CD4-positive, alpha-beta T cell treated with Interleukin-21 for 1 hour (primary cell): Measurements from ENCODE around the gene ETFA.

ENCODE experiments used
- DNase-seq: peaks from one replicate; pipeline ENCODE4 v3.0.0-alpha.2; 2020

Gene ETFA

DNA sequence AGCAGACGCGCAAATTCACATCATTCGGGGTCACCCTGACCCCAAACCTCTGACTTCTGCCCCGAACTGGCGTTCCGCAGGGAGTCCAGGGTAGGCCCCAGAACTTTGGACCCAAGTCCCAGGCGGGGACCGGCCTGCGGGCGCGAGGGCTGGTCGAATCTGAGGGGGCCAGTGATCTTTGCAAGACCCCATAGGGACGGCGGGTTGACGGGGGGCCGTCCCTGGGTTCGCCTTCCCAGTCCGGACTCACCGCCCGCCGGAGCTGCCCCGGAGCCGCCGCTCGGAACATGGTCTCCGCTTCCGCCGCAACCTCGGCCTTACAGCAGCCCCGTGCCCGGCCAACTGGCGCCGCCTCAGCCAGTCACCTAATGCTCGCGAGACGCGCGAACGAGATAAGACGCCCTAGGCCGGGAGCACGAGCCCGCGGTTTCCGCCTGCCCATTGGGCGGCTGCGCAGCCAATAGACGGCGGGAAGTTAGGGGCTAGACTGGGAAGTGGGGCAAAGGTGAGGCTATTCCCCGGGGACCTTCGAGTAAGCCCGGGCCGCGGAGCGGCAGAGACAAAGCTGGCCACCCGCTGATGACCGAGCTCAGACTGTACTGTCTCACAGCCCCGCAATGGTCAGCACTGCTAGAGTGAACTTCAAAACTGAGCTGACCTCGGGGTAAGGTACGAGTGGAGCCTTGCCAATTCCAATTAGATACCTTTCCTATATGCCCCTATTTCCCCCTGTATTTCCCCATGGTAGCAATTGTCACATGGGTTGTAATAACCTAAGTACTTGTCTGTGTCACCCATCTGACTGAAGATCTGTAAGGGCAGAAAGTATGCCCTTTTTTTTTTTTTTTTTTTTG, at the start of gene ETFA:
TSS of gene ETFA (minus strand) at position 370 of the 854 bp plus-strand sequence. CDS start at position 289, 81 bp downstream.
- DNase-seq, result peak; percentile 92

DNA sequence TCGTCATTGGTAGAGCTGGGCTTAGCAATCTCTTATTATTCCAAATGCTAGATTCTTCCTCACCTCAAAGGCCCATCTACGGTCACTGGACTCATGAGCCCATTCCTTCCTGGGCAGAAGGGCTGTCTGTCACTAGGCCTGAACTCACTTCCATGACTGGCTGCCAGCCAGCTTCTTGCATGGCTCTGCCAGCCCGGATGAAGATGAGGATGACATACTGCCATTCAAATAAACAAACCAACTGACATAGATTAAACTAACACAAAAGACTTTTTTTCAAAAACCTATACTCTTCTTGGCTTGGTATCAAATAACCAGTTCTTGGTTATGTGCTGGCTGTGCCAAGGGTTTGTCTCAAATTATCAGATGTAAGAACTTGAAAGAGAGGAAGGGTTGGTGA, 49.1 kb upstream of the ETFA start:
- no peak for DNase-seq

DNA sequence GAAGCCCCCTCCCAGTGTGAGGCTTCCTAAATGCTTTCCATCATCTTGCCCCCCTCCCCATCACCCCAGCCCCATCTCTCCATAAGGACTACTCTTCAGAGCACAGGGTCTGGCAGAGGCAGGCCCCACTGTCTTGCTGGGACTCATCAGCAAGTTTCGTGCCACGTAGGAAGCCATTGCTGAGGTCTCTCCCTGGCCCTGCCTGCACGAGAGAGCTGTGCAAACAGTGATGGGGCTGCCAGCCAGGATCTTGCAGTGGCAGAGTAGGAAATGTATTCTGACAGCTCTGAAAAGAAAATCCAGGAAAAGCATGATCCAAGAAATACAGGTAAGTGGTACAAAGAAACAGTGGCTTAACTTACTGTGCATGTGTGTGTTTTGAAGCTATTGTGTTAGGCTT, 47.9 kb upstream of the ETFA start:
- DNase-seq, result no peak

DNA sequence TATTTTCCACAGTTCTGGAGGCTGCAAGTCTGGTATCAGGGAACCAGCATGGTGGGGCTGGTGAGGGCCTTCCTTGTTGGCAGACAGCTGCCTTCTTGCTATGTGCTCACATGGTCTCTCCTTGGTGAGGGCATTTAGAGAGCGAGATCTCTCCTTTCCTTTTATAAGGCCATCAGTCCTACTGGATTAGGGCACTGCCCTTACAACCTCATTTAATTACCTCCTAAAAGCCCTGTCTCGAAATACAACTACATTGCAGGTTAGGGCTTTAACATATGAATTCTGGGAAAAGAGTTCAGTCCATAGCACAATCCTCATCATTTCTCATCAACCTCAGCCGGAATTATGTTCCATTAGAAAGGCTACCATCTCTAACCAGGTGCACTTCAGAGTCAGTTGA, 47.2 kb upstream of the ETFA start:
- no peak for DNase-seq

DNA sequence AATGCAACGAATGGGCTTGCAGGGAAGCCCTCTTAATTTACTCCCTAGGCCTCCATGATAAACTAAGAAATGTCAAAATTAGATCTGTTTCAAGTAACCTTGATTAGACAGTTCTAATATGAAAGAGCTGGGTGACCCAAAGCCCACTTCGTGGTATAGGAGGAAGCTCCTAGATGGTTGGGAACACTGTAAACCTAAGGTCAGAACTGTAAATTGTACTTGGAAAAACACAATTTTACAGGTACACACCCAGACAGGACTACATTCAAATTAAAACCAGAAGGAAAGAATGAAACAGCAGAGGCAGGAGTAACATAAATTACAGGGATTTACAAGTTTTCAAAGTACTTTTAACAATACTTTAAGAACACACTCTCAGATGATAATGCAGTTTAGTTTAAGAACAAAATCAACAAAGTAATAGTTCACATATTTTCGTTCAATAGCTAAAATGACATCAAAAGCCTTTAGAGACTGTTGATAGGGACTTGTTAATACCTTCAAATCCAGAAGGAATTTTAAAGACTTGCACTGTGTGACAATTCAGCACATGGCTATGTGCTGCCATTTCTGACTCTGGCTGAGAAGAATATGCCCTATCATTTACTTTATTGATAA, 43.7 kb upstream of the ETFA start:
- no peak for DNase-seq

DNA sequence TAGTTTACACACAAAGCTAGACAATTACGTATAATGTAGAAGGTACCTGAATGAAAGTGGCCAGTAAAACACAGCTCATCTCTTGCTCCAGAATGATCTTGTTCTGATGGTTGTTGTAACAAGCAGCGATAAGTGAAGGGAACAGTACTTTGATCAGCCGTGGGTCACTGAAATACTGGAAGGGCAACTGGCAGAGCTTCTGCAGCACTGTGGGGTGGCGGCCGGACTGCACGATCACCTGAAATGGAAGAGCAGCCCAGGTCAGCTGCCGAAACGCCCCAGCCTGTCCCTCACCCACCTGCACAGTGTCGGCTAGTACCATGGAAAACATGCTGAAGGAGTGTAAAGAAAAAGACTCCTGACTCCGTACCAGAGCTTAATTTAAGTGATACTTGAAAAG, 42.6 kb upstream of the ETFA start:
- DNase-seq, result no peak

DNA sequence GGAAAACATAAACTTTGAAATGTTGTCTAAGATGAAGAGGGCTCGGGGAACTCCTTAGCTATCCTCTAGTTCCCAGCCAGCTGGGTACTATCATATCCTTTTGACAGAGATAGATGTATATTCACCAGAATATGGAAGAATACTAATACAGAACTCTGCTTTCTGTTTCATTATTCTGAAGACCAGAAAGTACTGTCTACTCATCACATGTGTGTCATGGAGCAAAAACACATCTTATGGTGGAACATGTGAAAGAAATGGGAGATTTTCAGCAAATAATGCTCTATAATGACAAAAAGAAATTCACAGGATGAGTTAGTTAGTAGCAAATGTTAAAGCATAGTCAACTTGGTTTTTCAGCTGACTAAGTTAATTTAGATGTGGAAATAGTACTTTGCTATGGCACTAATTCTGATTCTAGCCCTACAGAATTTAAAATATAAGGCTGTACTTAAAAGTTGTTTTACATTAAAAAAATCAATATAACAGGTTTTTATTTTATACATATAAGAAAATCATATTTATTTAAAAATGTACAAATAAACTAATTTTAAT, 41.8 kb upstream of the ETFA start:
- no peak for DNase-seq

DNA sequence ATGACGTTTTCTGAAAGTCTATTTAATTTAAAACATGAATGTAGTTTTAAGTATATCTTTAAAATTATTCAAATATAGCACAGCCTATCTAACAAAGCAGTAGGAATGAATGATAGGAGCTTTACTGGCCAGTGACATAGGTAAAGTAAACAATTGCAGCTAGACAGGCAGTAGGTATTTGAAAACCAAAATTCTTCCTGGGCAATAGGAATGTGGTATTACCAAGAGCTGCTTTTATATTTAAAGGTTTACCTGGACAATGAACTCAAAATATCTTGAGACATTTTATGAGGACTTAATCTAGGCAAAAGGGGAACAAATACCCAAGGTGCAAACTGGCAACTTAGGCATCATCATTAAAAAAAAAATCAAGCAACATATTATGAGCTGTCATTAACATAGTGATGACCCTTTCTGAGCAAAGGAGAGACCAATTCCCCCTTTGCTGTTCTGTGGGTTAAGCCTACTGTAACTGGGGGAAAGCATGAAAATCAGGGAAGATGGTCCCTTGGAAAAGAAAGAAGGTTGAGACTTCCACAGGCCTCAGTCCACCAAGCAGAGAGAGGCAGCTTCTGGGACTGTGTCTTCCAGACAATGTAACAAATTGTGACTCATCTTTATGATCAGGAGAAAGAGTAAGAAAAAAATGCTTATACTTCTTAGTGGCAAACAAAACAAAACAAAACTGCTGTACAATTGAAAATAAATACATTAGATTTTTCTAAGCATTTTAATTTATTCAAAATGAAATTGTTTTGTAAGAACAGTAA, 38.2 kb upstream of the ETFA start:
- DNase-seq, result no peak

DNA sequence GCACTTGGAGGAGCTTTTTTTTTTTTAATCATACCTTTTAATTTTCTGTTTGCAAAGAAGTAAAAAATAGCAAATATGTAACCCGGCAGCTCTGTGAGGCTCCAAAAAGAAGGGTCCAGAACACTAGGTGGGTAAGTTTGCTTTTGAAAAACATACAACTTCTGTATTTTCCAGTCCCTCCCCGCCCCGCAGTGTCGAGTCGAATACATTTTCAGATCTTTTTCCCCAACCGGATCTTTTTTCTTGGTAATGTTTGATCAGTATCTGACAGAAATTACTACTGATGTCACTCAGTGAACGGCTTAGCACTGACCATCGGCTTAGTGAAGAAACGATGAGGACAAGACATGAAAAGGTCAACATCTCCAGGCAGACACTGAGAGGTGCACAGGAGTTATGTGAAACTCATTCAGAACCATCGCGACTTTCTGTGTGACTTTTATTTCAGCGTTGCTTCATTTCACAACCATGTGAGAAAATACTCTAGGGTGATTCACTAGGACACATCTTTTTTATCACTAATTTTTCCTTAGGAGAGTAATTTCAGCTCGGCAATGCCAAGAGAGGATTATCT, 36.3 kb upstream of the ETFA start:
- DNase-seq, result no peak

DNA sequence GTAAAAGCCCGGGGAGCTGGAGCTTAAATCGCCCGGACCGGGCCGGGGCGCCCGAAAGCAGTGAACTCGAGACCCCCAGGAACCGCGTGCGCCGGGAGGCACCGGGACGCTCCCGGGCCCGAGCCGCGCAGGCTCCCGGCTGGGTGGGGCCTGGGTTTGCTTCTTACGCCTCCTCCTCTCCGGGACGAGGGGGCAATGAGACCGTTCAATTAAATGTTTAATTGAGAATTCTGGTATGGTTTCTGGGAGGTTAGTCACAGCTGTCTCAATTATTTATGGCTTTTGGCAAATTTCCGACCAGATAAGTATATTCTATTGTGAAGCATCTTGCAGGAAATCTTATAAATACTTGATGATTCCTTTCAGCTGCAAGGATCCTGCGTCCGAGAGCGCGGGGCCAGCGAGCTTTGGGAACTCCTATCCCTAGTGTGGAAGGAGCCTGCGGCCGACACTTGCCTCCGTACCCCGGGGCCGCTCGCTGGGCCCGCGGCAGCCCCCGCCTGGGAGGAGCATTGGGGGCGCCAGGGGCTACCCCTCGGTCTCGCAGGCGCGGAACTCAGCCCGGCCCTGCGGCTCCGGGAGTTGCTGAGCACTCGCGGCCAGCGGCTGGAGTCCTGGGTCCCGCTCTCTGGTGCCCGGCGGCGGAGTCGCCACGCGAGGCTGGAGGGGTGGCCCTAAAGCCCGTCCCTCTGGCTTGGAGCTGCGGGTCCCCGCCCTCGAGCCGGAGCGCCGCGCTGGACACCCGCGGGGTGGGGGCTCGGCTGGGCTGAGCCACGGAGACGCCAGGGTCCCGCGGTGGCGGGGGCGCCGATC, 35.6 kb upstream of the ETFA start:
- no peak for DNase-seq

DNA sequence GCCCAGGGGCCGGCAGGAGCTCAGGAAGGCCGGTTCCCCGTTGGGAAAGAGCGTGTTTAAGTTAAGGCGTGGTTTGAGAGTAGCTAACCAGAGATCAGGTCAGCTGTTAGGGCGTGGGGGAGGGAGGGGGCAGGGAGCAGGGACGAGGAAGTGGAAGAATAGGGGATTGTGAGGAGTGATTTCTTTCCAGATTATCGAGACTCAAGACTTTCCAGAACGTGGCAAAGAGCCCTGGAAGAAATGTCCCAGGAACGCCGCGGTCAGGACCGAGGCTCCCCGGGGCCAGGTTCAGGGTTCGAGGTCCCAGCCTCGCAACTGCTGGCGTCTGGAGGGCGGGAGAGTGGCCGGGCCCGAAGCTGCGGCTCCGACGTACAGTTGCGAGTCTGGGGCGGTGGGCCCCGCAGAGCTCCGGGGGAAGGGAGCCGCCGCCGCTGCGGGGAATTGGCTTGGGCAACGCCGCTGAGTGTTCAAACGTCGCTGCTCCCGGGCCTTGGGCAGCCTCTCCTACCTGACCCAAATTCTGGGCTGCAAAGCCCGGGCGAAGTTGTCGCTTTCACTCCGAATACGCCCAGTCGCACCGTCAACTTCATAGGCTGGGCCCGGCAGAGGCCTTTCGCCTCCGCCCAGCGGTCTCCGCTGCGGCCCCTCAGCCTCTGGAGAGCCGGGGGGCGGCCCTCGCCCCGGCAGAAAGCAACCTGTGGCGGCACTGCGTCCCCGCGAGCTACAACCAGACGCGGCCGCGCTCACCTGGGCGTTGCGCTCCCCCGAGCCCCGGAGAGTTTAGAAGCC, 34.8 kb upstream of the ETFA start:
- no peak for DNase-seq

DNA sequence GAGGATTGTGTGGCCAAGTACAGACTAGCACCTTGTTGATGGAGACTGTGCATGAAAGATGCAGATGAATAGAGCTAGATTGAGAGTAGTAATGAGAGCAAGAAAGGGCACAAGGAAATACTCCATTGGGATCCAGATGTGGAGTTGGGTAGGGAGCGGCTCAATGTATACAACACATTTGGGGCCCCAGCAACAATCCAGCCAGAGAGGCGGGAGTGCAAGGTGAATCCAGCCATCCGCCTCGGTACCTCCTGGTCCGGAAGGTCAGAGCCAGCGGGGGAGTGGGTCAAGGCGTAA, 34.3 kb upstream of the ETFA start:
- DNase-seq, result no peak

DNA sequence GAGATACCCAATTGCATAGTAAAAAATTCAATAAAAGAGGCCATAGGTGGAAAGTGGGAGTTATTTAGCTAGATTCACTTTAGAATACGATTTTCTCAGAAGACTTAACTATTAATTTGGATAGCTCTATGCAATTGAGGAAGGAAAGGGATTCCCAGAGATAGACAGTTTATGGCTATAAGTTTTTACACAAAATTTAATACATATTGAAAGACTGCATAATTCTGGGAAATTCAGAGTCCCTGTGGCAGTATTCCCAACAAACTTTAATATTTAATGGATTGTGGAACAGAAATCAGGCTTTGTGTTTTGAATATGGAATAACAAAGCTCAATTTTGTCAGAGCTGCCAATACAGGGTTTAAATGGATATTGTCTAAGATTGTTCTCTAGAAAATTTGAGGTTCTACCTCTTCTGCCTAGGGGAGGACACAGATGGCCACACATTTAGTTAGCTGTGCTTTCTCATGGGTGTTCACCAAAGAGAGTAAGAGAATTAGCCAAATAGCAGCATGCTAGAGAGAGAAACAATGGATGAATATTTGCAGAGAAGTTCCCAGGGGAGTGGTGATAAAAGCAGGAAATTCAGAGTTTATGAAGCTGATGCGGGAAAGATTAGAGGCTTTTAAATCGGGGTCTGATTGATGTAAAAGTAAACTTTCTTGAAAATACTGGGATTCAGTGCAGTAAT, 33.8 kb upstream of the ETFA start:
- DNase-seq, result no peak

DNA sequence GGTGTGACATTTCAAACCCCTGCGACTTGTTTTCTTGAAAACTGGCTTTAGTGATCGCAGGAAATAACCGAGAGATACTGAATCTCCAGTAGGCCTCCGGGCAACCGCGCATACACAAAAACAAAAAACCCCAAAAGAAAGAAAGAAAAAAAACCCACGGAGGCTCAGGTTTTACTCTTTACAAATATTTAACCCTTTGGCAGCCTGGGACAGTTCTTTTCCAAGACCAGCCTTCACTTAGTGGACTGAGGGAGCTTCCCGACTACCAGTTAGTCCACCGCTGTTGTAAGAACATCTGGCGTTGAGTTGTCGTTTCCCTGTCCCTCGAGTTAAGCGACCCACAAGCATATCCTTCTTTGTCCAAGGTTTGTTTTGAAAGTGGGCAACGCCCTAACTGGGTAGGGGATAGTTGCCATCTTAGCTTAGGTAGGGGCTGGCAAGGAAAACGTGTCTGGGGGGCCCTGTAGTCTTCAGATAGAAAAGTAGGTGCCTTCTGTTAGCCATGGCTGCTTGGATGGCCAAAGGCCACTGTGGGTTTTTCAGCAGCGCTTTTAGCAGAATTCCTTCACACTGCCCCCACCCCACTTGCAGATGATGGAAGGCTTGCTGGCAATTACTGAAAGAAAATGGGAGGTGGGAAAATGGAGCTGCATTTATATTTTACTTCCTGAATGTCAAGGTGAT, 32.2 kb upstream of the ETFA start:
- no peak for DNase-seq

DNA sequence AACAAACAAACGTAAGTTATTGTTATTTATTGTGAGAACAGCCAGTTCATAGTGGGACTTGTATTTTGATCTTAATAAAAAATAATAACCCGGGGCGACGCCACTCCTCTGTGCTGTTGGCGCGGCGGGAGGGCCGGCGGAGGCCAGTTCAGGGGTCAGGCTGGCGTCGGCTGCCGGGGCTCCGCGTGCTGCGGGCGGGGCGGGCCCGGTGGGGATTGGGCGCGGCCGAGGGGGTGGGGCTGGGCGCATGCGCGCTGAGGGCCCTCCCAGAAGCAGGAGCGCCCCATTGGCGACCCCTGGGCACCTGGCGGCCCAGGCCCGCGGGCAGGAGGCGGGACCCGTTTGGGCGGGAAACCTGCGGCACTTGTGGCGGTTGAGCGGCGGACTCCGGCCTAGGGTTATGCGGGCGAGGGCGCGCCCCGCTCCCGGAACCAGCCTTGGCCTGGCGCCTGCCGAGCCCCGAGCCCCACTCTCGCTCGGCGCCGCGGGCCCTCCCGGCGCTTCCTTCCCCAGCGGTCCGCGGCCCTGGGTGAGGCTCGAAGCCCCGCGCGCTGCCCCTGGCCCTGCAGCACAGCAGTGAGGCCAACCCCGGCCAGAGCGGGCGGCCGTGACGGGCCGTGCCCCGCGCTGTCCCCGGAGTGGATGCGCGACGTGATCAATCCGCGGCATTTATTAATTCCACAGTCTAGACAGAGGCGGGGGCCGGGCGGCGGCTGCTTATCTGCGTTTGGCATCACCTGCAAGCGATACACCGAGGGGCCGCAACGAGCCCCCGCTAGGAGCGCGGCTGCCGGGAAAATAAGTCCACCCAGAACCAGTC, 31.3 kb upstream of the ETFA start:
- no peak for DNase-seq

DNA sequence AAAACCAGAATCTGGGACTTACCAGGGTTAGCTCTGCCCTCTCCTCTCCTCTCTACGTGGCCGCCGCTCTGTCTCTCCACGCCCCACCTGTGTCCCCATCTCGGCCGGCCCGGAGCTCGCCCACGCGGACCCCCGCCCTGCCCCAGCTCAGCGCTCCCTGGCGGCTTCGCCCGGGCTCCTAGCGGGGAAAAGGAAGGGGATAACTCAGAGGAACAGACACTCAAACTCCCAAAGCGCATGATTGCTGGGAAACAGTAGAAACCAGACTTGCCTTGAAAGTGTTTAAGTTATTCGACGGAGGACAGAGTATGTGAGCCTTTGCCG, 30.8 kb upstream of the ETFA start:
- no peak for DNase-seq

DNA sequence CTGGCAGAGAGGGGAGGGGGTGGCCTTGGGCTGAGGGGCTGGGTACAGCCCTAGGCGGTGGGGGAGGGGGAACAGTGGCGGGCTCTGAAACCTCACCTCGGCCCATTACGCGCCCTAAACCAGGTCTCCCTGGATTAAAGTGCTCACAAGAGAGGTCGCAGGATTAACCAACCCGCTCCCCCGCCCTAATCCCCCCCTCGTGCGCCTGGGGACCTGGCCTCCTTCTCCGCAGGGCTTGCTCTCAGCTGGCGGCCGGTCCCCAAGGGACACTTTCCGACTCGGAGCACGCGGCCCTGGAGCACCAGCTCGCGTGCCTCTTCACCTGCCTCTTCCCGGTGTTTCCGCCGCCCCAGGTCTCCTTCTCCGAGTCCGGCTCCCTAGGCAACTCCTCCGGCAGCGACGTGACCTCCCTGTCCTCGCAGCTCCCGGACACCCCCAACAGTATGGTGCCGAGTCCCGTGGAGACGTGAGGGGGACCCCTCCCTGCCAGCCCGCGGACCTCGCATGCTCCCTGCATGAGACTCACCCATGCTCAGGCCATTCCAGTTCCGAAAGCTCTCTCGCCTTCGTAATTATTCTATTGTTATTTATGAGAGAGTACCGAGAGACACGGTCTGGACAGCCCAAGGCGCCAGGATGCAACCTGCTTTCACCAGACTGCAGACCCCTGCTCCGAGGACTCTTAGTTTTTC, 30.2 kb upstream of the ETFA start:
- no peak for DNase-seq

DNA sequence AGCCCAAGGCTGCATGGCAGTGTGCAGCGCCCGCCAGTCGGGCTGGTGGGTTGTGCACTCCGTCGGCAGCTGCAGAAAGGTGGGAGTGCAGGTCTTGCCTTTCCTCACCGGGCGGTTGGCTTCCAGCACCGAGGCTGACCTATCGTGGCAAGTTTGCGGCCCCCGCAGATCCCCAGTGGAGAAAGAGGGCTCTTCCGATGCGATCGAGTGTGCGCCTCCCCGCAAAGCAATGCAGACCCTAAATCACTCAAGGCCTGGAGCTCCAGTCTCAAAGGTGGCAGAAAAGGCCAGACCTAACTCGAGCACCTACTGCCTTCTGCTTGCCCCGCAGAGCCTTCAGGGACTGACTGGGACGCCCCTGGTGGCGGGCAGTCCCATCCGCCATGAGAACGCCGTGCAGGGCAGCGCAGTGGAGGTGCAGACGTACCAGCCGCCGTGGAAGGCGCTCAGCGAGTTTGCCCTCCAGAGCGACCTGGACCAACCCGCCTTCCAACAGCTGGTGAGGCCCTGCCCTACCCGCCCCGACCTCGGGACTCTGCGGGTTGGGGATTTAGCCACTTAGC, 29.6 kb upstream of the ETFA start:
- DNase-seq, result peak; percentile 48
